HG03457 (cell line): Measurements from ENCODE around the gene OMP.

Source experiments
- ATAC-seq: cut with Tn5 transposase; IDR thresholded peaks from one replicate; pipeline ENCODE4 v1.9.1; 2021; ENCODE audit warnings: moderate number of reproducible peaks; ENCODE audit not compliant: unreplicated experiment

Gene OMP

DNA sequence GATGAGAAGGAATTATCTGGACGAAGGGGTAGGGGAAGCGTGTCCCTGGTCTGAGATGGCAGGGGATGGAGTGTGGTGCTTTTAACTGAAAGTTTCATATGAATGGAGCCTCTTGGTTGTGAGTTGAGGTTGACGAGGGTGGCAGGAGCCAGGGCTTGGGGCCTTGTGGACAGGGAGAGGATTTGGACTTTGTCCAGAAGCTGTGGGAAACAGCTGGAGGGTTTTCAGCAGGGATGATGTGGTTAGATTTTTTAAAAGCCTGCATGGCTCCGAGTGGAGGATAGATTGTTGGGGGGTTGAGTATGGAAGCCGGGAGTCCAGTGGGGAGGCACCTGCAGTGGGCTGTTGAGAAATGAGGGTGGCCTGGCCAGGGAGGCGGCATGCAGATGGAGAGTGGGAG is 50.2 kb downstream of the OMP start:
- ATAC-seq, result no peak
